NOMO-1 treated with DMSO at 0.1 percent for 48 hours (cell line): Measurements from ENCODE around the gene DES.

ENCODE experiments used
- DNase-seq: peaks from one replicate; lab custom pipeline; 2025; ENCODE audit not compliant: unreplicated experiment; lab: John Stamatoyannopoulos, UW

Gene DES

DNA sequence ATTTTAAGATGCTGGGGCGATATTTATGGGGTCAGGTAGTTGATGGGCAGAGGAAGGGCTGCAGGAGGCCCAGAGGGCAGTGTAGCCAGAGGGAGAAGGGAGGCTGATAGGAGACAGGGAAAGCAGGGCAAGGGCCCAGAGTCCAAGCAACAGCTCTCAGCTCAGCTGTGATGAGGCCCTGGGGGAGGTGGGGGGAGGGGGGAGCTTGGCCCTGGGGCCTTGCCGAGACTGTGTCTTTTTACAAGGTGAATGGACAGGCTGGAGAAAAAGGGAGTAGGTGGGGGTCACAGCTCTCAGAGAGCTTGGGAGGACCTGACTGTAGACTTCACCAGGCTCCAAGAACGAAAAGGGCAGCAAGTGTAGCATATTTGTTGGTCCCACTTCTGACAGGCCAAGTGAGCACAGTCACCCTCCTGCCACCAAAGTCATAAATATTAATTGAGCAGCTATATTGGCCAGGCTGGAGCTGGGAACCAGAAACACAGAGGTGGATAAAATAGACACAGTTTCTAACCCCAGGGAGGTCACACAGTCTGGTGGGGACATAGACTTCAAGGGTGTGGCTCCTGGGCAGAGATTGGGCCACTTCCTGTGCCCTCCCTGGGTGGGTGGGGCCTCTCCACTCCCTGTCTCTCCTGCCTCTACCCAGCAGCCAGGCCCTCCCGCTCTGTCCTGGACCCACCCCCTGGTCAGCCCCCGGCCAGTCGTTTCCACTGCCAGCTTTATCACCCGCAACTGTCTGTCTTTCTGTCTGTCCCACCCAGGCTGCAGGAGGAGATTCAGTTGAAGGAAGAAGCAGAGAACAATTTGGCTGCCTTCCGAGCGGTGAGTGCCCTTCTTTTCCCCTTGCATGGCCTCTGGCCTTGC lies 1.4 kb downstream of the DES start:
- DNase-seq = peak; percentile 89

DNA sequence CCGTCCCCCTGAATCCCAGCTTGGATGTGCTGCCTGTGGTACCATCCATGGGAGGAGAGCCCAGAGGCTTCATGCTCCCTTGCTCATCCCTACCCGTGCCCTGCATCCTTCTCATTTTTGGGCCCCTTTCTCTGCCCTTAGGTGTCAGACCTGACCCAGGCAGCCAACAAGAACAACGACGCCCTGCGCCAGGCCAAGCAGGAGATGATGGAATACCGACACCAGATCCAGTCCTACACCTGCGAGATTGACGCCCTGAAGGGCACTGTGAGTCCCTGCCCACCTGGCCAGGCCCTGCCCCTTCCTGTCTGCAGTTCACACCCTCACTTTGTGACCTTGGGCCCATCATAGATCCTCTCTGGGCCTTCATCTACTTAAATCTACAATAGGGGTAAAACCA lies 2.5 kb downstream of the DES start:
- no peak for DNase-seq

DNA sequence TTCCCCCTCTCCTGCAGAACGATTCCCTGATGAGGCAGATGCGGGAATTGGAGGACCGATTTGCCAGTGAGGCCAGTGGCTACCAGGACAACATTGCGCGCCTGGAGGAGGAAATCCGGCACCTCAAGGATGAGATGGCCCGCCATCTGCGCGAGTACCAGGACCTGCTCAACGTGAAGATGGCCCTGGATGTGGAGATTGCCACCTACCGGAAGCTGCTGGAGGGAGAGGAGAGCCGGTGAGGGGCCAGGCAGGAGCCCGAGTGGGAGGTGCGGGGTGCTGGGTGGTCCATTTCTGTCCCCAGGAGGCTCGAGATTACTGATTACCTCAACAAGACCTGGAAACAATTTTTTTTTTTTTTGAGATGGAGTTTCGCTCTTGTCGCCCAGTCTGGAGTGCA lies 3.1 kb downstream of the DES start:
- no peak for DNase-seq

DNA sequence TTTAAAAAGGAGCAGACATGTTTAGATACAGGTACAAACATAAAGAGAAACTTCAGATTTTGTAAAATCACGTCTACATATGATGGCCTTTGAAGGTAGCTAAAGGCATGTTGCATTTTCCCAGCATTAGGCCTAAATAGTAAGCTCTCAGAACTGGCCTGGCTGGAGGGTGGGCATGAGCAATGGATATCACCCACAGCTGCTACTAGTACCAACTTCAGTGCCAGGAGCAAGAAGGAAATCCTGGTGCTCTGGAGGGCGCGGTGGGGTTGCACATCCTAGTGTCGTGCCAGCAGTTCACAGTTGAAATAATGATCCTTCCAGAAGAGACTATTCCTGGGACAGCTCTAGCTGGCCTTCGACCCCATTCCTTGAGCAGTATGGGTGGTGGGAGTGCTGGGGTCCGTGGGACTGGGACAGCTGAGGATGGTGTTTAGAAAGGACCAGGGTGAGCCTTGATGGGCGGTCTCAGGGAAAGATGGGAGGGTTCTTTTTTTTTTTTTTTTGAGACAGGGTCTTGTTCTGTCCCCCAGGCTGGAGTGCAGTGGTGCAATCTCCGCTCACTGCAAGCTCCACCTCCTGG lies 4.9 kb downstream of the DES start:
- DNase-seq = no peak

DNA sequence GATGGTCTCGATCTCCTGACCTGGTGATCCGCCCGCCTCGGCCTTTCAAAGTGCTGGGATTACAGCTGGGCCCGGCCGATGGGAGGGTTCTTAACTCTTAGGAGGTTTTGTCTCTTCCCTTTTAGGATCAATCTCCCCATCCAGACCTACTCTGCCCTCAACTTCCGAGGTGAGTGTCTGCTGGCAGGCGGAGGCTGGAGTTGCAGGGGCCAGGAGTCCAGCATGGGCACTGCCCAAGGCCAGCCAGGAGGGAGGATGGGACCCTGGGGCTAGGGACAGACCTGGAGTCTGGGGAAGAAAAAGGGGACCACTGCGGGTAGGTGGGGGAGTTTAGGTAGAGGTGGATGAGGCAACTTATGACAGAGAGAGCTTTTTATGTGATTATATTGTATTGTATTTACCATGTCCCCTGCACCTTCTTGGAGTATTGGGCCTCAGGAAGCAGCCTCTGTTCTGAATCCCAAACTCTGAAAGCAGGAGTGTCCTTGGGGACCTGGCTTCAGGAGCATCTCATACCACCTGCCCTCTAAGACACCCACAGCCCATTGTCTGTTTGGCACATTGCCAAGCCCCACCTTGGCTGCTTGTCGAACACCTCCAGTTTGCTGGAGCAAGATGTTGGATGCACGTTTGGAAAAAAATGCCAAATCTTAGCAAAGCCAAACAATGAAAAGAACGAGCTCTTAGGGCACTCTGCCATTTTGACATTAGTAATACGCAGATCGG lies 5.6 kb downstream of the DES start:
- DNase-seq = no peak

DNA sequence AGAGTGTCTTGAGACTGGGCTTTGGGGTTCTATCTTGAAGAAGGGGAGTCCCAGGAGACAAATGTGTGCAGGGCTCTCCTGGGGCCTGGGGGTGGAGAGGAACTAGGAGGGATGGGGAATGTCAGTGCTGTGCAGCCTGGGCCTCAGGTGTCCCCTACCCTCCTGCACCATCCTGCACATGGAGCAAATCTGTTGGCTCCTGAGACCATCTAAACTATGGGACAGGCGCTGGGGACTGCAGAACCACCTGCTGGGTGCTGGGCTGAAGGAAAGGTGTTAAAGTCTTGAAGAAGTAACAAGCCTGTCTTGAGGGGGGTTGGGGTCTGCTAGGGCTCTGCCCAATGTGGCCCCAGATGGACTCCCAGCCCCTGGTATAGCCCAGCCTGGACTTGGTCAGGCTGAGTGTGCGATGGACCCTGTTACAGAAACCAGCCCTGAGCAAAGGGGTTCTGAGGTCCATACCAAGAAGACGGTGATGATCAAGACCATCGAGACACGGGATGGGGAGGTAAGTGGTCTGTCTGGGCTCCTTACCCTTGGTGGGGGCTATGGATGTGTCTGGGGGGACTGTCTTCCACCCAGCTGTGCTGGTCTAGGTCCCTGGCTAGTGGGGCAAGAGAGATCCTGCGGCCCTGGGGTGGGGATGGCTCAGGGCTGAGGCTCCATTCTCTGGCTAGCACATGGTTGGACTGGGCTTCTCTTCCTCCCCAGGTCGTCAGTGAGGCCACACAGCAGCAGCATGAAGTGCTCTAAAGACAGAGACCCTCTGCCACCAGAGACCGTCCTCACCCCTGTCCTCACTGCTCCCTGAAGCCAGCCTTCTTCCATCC lies 7.3 kb downstream of the DES start:
- no peak for DNase-seq

DNA sequence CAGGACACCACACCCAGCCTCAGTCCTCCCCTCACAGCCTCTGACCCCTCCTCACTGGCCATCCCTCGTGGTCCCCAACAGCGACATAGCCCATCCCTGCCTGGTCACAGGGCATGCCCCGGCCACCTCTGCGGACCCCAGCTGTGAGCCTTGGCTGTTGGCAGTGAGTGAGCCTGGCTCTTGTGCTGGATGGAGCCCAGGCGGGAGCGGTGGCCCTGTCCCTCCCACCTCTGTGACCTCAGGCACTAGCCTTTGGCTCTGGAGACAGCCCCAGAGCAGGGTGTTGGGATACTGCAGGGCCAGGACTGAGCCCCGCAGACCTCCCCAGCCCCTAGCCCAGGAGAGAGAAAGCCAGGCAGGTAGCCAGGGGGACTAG lies 7.9 kb downstream of the DES start:
- DNase-seq = no peak

DNA sequence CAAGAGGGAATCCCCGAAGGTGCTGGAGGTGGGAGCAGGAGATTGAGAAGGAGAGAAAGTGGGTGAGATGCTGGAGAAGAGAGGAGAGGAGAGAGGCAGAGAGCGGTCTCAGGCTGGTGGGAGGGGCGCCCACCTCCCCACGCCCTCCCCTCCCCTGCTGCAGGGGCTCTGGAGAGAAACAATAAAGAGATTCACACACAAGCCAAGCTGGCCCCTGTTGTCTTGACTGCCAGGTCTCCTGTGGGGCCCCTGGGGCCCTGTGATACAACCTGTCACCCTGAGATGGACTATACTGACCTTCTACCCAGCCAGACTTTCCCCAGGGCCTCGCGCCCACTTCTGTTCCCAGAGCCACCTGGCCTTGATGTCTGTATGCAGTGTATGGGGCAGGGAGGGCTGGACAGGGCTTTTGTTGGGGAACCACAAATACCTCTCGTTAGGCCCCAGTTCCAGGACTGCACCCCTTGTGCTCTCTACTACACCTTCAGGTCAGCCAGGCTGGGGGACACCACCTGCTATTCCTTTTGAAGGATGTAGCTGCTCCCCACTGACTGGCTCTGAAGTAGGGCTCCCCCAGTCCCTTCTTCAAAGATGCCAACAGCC lies 8.5 kb downstream of the DES start:
- DNase-seq = no peak

DNA sequence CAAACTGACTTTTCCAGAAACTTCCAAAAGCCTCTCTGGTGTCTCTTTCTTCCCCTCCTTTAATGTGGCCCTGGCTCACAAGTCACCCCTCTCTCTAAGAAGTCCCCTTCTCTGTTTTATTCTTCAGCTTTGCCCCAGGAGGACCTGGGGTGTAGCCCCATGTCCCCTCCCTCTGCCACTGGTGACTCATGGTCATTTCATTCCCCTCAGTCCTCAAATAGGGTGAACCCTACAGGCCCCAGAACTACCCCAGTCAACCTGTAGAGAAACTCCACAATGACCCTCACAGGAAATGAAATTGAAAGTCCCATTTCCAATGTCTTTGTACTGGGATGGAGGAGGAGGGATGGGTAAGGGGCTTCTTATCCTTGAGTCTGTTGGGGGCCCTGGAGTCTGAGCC lies 10.3 kb downstream of the DES start:
- DNase-seq = no peak

DNA sequence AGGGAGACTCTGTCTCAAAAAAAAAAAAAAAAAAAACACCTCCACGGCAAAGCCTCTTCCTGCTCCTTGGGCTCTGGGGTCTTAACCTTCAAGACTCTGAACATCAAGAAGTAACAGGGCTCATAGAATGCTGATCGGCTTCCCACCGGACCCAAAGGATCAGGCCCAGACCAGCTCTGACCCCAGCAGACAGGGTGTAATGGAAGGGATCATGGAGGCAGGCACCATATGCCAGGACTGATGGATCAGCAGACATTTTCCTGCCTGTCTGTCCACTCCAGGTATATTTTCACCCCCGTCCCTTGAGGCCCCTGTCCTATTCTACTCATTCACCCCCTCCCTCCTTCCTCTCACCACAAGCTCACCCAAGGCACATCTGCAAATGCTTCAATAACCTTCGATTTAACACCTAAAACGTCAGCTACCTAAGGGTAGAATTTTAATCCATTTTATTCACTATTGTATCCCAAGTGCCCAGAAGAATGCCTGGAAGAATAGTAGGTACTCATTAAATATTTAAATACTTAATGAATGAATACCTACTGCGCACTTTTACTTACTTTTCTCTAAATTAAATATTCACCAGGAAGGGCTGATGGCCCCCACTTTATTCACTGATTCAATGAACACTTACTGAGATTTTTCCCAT lies 11.9 kb downstream of the DES start:
- no peak for DNase-seq

DNA sequence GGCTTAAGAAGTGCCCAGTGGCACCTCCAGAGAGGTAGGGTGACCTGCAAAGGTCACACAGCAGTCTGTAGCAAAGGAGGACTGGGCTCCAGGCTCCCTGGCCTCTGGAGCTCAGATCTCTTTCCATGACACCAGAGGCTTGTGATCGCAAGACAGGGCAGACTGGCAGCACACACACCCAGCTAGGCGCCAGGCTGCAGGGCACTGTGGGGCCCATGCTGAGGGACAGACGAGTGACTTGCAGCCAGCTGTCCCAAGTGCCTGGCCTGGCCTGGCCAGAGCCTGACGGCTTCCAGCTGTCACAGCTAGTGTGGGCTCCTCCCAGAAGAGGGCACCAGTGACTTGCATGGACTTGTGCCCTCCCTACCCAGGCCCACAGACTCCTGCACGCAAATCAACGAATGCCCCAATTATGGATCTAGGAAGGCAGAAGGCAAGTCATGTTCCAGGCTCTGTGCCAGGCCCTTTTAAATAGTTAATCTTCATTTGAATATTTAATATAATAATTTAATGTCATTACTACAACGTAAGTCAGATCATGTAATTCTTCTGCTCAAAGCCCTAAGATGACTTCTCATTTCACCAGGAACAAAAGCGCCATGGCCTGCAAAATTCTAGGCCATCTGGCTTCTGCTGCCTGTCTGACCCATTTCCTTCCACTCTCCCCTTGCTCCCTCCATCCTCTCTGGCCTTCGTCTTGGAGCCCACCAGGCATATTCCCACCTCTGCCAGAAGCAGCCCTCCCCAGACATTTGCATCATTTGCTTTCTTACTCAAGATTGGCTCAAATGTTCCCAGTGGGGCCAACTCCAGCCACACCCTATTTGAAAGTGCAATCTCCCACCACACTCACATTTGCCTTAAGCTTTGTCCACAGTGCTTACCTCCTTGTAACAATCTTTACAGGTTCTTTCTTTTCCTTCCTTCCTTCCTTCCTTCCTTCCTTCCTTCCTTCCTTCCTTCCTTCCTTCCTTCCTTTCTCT lies 12.7 kb downstream of the DES start:
- DNase-seq = no peak

DNA sequence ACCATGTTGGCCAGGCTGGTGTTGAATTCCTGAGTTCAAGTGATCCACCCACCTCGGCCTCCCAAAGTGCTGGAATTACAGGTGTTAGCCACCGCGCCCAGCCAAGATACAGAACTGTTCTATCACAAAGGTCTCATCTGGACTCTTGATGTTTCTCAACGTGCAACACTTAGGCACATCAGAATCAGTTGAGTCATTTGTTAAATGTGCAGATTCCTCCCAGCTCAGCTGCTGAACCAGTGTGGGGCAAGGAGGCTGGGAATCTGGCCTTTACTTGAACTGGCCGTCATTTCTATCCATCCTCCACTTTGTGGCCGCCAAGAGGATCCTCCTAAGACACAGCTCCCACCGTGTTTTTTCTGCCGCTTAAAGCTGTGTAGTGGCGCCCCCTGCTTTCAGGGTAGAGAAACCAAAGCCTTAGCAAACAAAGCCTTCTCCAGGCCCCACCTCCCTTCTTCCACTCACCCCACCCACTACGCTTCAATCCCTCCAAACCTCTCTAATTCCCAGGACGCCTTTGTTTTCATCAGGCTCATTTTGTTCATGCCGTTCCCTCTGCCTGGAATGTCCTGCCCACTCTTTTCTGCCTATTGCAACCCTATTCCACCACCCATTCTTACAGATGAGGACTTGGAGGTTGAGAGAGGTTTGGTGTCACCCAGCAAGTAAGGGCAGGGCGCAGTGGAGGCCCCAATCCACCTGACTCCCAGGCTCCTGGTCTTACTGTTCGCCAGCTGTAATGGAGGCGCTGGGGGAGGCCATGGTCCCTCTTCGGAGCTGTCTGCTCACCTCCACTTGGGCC lies 15.7 kb downstream of the DES start:
- DNase-seq = peak; percentile 64

DNA sequence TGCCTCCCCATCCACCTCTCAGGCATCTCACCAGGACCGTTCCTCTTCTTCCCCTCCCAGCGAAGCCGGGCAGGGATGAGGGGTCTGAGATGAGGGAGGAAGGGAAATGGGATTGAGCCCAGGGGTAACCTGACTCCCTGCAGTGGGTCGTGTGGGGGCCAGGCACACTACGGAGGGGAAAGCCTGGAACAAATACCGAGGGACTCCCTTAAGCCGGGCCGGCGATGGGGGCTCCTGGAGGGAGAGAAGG lies 16.2 kb downstream of the DES start:
- no peak for DNase-seq

DNA sequence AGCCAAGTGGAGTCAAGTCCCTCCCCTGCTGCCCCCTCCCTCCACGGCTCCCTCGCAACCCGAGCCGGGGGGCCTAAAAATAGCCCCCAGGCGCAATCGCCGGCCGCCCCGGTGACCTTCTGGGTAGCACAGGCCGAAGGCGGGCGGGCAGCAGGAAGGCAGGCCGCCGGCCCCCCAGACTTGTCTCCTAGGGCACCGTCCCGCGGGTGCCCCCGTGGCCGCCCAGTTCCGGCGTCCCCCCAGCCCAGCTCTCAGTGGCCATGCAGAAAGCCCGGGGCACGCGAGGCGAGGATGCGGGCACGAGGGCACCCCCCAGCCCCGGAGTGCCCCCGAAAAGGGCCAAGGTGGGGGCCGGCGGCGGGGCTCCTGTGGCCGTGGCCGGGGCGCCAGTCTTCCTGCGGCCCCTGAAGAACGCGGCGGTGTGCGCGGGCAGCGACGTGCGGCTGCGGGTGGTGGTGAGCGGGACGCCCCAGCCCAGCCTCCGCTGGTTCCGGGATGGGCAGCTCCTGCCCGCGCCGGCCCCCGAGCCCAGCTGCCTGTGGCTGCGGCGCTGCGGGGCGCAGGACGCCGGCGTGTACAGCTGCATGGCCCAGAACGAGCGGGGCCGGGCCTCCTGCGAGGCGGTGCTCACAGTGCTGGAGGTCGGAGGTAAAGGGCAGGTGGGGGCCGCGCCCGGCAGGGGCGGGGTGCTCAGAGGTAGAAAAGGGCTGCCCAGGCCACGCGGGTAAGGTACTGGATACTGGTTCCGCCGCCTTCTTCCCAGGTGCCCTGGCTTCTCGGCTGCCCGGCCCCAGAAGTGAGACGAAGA lies 16.7 kb downstream of the DES start, which contains the start of gene SPEG:
Gene SPEG (plus strand): TSS at position 126 of the 808 bp plus-strand sequence. CDS start 135 bp downstream, at position 261.
- no peak for DNase-seq

DNA sequence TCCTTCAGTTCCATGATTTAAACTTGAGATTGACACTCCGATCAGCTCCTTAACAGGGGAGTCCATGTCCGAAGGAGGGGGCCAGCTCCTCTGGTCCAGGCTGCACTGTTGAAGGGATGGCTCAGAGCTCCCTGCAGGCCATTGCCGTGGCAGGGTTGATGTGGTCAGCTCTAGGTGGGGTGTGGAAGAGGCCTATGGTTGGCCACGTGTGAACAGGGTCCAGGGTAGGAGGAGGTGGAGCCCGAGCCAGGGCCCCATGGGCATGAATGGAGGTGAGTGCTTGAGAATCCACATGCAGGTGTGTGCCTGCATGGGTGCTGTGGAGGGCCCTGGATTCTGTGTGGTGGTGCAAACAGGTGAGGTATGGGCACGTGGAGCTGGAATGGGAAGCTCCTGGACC lies 17.5 kb downstream of the DES start:
- no peak for DNase-seq

DNA sequence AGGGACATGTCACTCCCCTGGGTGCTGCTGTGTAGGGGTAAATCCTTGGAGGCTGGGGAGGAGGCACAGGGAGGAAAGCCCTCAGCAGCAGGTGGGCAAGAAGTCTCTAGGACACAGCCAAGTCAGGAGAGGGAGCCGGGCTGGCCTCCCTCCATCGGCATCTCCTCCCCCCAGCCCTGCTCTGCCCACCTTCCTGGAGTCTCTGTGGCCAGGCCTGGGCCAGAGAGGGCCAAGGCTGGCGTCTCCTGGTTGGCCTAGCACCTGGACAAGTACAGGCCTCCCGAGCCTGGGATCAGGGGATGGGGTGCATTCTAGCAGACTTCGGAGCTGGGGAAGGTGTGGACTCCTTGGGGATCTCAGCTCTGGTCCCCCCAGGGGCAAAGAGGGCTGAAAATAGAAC lies 18.3 kb downstream of the DES start:
- no peak for DNase-seq

DNA sequence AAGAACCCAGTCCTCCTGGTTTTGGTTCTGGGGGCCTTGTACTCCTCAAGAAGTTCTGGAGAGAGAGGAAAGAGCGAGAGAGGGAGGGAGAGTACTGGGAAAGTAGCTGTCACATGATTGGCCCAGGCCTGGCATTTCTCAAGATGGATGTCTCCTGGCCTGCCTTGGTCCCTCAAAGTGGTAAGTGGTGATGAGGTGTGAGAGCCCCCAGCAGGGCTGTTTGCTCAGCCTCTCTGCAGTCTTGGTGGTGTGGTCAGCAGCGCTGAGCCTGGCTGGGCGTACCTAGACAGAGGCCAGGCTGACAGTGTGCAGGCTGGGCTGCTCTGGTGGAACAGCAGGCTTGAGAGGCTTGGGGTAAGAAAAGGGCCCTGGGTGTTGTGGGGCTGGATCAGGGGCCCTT lies 19.0 kb downstream of the DES start:
- no peak for DNase-seq

DNA sequence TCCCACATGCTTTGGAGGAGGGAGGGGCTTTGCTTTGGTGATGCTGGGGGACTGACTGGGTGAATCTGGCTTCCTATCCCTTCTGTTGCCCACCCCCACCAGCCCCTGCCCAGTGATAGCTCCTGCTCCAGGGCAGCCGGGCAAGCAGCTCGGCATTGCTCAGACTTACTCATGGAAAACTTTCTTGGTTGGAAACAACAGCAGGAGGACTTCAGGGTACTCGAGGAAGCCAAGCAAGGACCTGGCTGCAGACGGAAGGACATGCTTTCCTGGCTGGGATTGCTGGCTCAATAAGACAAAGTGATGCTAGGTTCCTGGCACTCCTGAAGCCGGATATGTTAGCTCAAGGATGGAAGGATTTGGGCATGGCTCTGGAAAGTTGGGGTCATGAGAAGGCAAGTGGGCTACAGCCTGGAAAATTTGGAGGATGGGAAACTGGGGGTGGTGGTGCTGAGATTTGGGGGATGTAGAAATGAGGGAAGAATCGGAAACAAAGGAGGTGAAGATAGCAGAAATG lies 19.6 kb downstream of the DES start:
- no peak for DNase-seq
